ENCODE results near the gene COL10A1. TPM values are rescaled to one million over a fixed set of nuclear protein-coding genes. Genes with fewer than 3 reads are reported as not detected.

Gene COL10A1
- polyA plus RNA-seq, 1 experiment: 0.11 TPM

GRCh38 chr6:116102873-116103272 lies 23.1 kb downstream of the COL10A1 start:
- ChIA-PET POLR2A (no interaction called here), CTCF (interaction anchor here (0.8 to 2.6 kb wide), 4 partner anchors 15 to 94 kb away, joined by 3 to 6 read pairs (median 4); no protein-coding TSS in a partner anchor)
- DNase-seq (ENCODE audit: low read depth): no peak
- TF ChIP-seq CTCF (IDR thresholded peaks at IDR 0.05; ENCODE audit: insufficient read depth, low read depth, low read length): no peak
- Histone ChIP-seq H3K27me3 (ENCODE audit: control insufficient read depth, insufficient read depth, low read length) (no peaks in the 10 kb centered on the region), H3K36me3 (ENCODE audit: control insufficient read depth, insufficient read depth, low read length) (no peaks in the 10 kb centered on the region; the same call in 1 of the 2 replicates), H3K4me3 (ENCODE audit: low read depth, low read length) (no peak overlapping the region)

GRCh38 chr6:116101790-116102189 lies 24.1 kb downstream of the COL10A1 start:
- no peak for TF ChIP-seq CTCF (IDR thresholded peaks at IDR 0.05; ENCODE audit: insufficient read depth, low read depth, low read length)
- CTCF ChIA-PET: interaction anchor here (1.3 to 2.6 kb wide), 3 partner anchors 14 to 31 kb away, joined by 4 to 6 read pairs (median 4); no protein-coding TSS in a partner anchor
- DNase-seq (ENCODE audit: low read depth): no peak

GRCh38 chr6:116101302-116101718 lies 24.6 kb downstream of the COL10A1 start:
- CTCF ChIA-PET: interaction anchor here (0.6 to 2.6 kb wide), 10 partner anchors 10 to 98 kb away, joined by 3 to 10 read pairs (median 4); no protein-coding TSS in a partner anchor
- H3K27me3 ChIP-seq (ENCODE audit: control insufficient read depth, insufficient read depth, low read length): no peaks in the 10 kb centered on the region
- no peaks in the 10 kb centered on the region for H3K36me3 ChIP-seq (ENCODE audit: control insufficient read depth, insufficient read depth, low read length)
- DNase-seq (ENCODE audit: low read depth): no peak
- POLR2A ChIA-PET: interaction anchor here (0.6 kb wide), 1 partner anchor 651 kb away, joined by 3 read pairs; no protein-coding TSS in a partner anchor
- TF ChIP-seq CTCF (IDR thresholded peaks at IDR 0.05; ENCODE audit: insufficient read depth, low read depth, low read length): no peak
- peak overlapping the region; percentile 83 for H3K4me3 ChIP-seq (ENCODE audit: low read depth, low read length)

More at GRCh38 chr6:116101790-116102189, 24.1 kb downstream of the COL10A1 start:
- POLR2A ChIA-PET: no interaction called here
- Histone ChIP-seq H3K4me3 (ENCODE audit: low read depth, low read length) (peak overlapping the region; percentile 83), H3K27me3 (ENCODE audit: control insufficient read depth, insufficient read depth, low read length) (no peaks in the 10 kb centered on the region), H3K36me3 (ENCODE audit: control insufficient read depth, insufficient read depth, low read length) (no peaks in the 10 kb centered on the region)

GRCh38 chr6:116100419-116101301 lies 25.3 kb downstream of the COL10A1 start, which contains the start of gene NT5DC1:
Gene NT5DC1, plus strand, starts transcription at chr6:116100853. Its CDS starts 78 bp downstream, at chr6:116100931.
- no peaks in the 10 kb centered on the region for H3K27me3 ChIP-seq (ENCODE audit: control insufficient read depth, insufficient read depth, low read length)
- ChIA-PET CTCF (interaction anchor here (0.6 to 2.6 kb wide), 10 partner anchors 11 to 97 kb away, joined by 3 to 10 read pairs (median 4); no protein-coding TSS in a partner anchor), POLR2A (interaction anchor here (0.6 to 0.7 kb wide), 3 partner anchors 9 to 650 kb away, joined by 3 read pairs; no protein-coding TSS in a partner anchor)
- peak; percentile 26; the same call in 1 of the 2 replicates for TF ChIP-seq CTCF (IDR thresholded peaks at IDR 0.05; ENCODE audit: insufficient read depth, low read depth, low read length)
- no peak for DNase-seq (ENCODE audit: low read depth)
- peak within 1 kb of the TSS; percentile 83 for H3K4me3 ChIP-seq (ENCODE audit: low read depth, low read length)
- no peaks in the 10 kb centered on the region for H3K36me3 ChIP-seq (ENCODE audit: control insufficient read depth, insufficient read depth, low read length)

- no peaks in the 10 kb centered on the region for H3K27me3 ChIP-seq (ENCODE audit: control insufficient read depth, insufficient read depth, low read length)
- no peak for TF ChIP-seq CTCF (IDR thresholded peaks at IDR 0.05; ENCODE audit: insufficient read depth, low read depth, low read length)
- ChIA-PET CTCF (interaction anchor here (5.0 kb wide), 1 partner anchor 86 kb away, joined by 74 read pairs; no protein-coding TSS in a partner anchor), POLR2A (no interaction called here)
- no peak overlapping the region for H3K4me3 ChIP-seq (ENCODE audit: low read depth, low read length)
- H3K36me3 ChIP-seq (ENCODE audit: control insufficient read depth, insufficient read depth, low read length): no peaks in the 10 kb centered on the region
- no peak for DNase-seq (ENCODE audit: low read depth)
Measured at GRCh38 chr6:116099036-116099435, 26.9 kb downstream of the COL10A1 start.
